HepG2 (cell line): ENCODE results near the gene ANLN. TPM values are rescaled to one million over a fixed set of nuclear protein-coding genes. Genes with fewer than 3 reads are reported as not detected.

Experiments used
- HNRNPH1 ChIP-seq: fragments of 200-400 bp; formaldehyde crosslinking; optimal IDR thresholded peaks from 2 replicates; pipeline ENCODE3; 2017; ENCODE audit warnings: mild to moderate bottlenecking, low read depth, low read length
- HOXA7 ChIP-seq: sonication (generic); formaldehyde crosslinking; IDR thresholded peaks from 2 replicates; pipeline ENCODE4 v1.8.1; 2022; ENCODE audit warnings: mild to moderate bottlenecking, missing genetic modification reagents, moderate library complexity
- JDP2 ChIP-seq: sonication (generic); formaldehyde crosslinking; IDR thresholded peaks from 2 replicates; pipeline ENCODE4 v1.8.1; 2022; ENCODE audit warnings: missing genetic modification reagents, borderline replicate concordance
- MYNN ChIP-seq: sonication (generic); formaldehyde crosslinking; IDR thresholded peaks from 2 replicates; pipeline ENCODE4 v1.4.0; 2020; ENCODE audit warnings: mild to moderate bottlenecking, low read depth, missing genetic modification reagents
- NCOA2 ChIP-seq: sonication (generic); formaldehyde crosslinking; IDR thresholded peaks from 2 replicates; pipeline ENCODE4 v1.8.0; 2022; ENCODE audit warnings: inconsistent platforms
- NPAS2 ChIP-seq: sonication (generic); formaldehyde crosslinking; IDR thresholded peaks from 2 replicates; pipeline ENCODE4 v1.8.0; 2022; ENCODE audit warnings: mild to moderate bottlenecking, missing genetic modification reagents, borderline replicate concordance
- PAX8 ChIP-seq: sonication (generic); formaldehyde crosslinking; IDR thresholded peaks from 2 replicates; pipeline ENCODE4 v1.8.0; 2022; ENCODE audit warnings: mild to moderate bottlenecking, missing genetic modification reagents, borderline replicate concordance
- RFX3 ChIP-seq: IDR thresholded peaks from 2 replicates; pipeline ENCODE4 v1.6.1; 2016; ENCODE audit warnings: missing biosample characterization, missing genetic modification reagents
- SIN3B ChIP-seq: fragments of 150-350 bp; IDR thresholded peaks from 2 replicates; pipeline ENCODE4 v1.6.1; 2014; ENCODE audit warnings: low read length
- SRSF9 ChIP-seq: fragments of 200-400 bp; formaldehyde crosslinking; IDR thresholded peaks from 2 replicates; pipeline ENCODE4 v1.6.1; 2018; ENCODE audit warnings: borderline replicate concordance, mild to moderate bottlenecking, low read depth, low read length; ENCODE audit not compliant: insufficient read depth, poor library complexity, severe bottlenecking
- ZBTB38 ChIP-seq: sonication (generic); formaldehyde crosslinking; IDR thresholded peaks from 2 replicates; pipeline ENCODE4 v1.5.1; 2020; ENCODE audit warnings: mild to moderate bottlenecking, missing genetic modification reagents
- ZKSCAN8 ChIP-seq: IDR thresholded peaks from 2 replicates; pipeline ENCODE4 v1.6.1; 2016; ENCODE audit warnings: borderline replicate concordance, missing genetic modification reagents, missing compliant biosample characterization
- ZNF143 ChIP-seq: sonication (generic); formaldehyde crosslinking; IDR thresholded peaks from 2 replicates; pipeline ENCODE4 v1.4.0; 2020; ENCODE audit warnings: missing genetic modification reagents
- ZNF160 ChIP-seq: sonication (generic); formaldehyde crosslinking; IDR thresholded peaks from 2 replicates; pipeline ENCODE4 v1.8.0; 2022; ENCODE audit warnings: mild to moderate bottlenecking, inconsistent platforms, missing genetic modification reagents
- ZNF879 ChIP-seq: sonication (generic); formaldehyde crosslinking; IDR thresholded peaks from 2 replicates; pipeline ENCODE4 v1.8.1; 2023; ENCODE audit warnings: missing genetic modification reagents
- polyA plus RNA-seq, 8 experiments: library from polyadenylated mRNA; depleted of rRNA in 3 of 8; stranded (reverse) in 7 of 8; unstranded in 1 of 8; fragments of >200 nt; fragmentation: Illumina TruSeq in 4 of 8; extraction: Trizol in 4 of 8; gene quantifications; 2 replicates each; pipeline versions ENCODE4 v1.2.1 to v1.2.3, GENCODE V29; 2011 to 2016; ENCODE audit warnings: low read depth in 4 of 8, missing spikeins in 1 of 8, mixed read lengths in 1 of 8; ENCODE audit not compliant: insufficient read depth in 1 of 8
- total RNA-seq, 5 experiments: library from RNA; depleted of rRNA; stranded (reverse); fragments of >200 nt; fragmentation: Illumina TruSeq; extraction: Trizol; gene quantifications; 2 replicates each; pipeline ENCODE4 v1.2.3, GENCODE V29; 2016; ENCODE audit warnings: low read depth in 1 of 5
- TF ChIP-seq, protein P1 (sequence below): sonication (generic); formaldehyde crosslinking; IDR thresholded peaks from 2 replicates; pipeline ENCODE4 v1.4.0; 2020; ENCODE audit warnings: missing genetic modification reagents, borderline replicate concordance
- TF ChIP-seq, protein P2 (sequence below): sonication (generic); formaldehyde crosslinking; conservative IDR thresholded peaks from 2 replicates; pipeline ENCODE4 v1.4.0; 2020; ENCODE audit warnings: missing genetic modification reagents
- TF ChIP-seq, protein P3 (sequence below): sonication (generic); formaldehyde crosslinking; conservative IDR thresholded peaks from 2 replicates; pipeline ENCODE4 v1.8.0; 2022; ENCODE audit warnings: mild to moderate bottlenecking, moderate library complexity, missing genetic modification reagents

The ANLN gene
- total and polyA plus RNA-seq, 2 of the 13 experiments (the other 11 are each of a cell fraction or from before 2014, with no cell fraction given): 20.0 to 72.0 TPM

DNA sequence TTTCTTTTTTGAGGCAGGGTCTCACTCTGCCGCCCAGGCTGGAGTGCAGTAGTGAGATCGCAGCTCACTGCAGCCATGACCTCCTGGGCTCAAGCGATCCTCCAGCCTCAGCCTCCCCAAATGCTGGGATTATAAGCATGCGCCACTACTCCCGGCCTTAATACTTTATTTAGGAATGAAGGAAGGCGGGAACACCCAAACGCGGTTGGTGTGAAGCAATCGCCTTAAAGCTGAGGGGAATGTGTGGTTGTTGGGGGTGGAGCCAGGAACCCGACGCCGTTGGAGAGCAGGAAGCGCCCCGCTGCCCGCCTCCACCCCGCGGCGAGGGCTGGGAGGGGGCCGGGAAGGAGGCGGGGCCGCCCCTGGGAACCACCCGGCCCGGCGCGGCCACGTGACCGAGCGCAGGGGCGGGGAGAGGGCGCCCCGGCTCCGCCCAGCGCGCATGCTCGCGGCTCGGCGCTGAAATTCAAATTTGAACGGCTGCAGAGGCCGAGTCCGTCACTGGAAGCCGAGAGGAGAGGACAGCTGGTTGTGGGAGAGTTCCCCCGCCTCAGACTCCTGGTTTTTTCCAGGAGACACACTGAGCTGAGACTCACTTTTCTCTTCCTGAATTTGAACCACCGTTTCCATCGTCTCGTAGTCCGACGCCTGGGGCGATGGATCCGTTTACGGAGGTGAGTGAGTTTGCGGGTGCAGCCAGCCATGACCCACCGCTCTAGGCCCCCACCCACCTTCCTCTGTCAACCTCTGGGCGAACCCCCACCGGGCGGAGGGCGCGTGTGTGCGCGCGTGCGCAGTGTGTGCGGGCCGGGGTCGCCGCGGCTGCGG lies at the start of gene ANLN (continued):
- TF ChIP-seq, protein P1, sequence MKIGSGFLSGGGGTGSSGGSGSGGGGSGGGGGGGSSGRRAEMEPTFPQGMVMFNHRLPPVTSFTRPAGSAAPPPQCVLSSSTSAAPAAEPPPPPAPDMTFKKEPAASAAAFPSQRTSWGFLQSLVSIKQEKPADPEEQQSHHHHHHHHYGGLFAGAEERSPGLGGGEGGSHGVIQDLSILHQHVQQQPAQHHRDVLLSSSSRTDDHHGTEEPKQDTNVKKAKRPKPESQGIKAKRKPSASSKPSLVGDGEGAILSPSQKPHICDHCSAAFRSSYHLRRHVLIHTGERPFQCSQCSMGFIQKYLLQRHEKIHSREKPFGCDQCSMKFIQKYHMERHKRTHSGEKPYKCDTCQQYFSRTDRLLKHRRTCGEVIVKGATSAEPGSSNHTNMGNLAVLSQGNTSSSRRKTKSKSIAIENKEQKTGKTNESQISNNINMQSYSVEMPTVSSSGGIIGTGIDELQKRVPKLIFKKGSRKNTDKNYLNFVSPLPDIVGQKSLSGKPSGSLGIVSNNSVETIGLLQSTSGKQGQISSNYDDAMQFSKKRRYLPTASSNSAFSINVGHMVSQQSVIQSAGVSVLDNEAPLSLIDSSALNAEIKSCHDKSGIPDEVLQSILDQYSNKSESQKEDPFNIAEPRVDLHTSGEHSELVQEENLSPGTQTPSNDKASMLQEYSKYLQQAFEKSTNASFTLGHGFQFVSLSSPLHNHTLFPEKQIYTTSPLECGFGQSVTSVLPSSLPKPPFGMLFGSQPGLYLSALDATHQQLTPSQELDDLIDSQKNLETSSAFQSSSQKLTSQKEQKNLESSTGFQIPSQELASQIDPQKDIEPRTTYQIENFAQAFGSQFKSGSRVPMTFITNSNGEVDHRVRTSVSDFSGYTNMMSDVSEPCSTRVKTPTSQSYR (CRISPR knock-in tag): peak; percentile 52; the same call in 1 of the 2 replicates
- TF ChIP-seq PAX8 (CRISPR knock-in tag) (no peak), NCOA2 (no peak), ZNF879 (CRISPR knock-in tag) (no peak), ZBTB38 (no peak; the same call in 1 of the 2 replicates), SRSF9 (no peak), RFX3 (CRISPR knock-in tag) (no peak), HOXA7 (CRISPR knock-in tag) (no peak), SIN3B (peak; percentile 97), ZNF143 (CRISPR knock-in tag) (0 out of 2 replicates have a peak, but pooled peaks have one; percentile 44), JDP2 (CRISPR knock-in tag) (no peak), MYNN (CRISPR knock-in tag) (no peak), ZNF160 (CRISPR knock-in tag) (no peak), ZKSCAN8 (0 out of 2 replicates have a peak, but pooled peaks have one; percentile 5), NPAS2 (CRISPR knock-in tag) (no peak), HNRNPH1 (no peak)
- TF ChIP-seq, protein P2, sequence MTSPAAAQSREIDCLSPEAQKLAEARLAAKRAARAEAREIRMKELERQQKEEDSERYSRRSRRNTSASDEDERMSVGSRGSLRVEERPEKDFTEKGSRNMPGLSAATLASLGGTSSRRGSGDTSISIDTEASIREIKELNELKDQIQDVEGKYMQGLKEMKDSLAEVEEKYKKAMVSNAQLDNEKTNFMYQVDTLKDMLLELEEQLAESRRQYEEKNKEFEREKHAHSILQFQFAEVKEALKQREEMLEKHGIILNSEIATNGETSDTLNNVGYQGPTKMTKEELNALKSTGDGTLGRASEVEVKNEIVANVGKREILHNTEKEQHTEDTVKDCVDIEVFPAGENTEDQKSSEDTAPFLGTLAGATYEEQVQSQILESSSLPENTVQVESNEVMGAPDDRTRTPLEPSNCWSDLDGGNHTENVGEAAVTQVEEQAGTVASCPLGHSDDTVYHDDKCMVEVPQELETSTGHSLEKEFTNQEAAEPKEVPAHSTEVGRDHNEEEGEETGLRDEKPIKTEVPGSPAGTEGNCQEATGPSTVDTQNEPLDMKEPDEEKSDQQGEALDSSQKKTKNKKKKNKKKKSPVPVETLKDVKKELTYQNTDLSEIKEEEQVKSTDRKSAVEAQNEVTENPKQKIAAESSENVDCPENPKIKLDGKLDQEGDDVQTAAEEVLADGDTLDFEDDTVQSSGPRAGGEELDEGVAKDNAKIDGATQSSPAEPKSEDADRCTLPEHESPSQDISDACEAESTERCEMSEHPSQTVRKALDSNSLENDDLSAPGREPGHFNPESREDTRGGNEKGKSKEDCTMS (CRISPR knock-in tag): no peak
- TF ChIP-seq, protein P3, sequence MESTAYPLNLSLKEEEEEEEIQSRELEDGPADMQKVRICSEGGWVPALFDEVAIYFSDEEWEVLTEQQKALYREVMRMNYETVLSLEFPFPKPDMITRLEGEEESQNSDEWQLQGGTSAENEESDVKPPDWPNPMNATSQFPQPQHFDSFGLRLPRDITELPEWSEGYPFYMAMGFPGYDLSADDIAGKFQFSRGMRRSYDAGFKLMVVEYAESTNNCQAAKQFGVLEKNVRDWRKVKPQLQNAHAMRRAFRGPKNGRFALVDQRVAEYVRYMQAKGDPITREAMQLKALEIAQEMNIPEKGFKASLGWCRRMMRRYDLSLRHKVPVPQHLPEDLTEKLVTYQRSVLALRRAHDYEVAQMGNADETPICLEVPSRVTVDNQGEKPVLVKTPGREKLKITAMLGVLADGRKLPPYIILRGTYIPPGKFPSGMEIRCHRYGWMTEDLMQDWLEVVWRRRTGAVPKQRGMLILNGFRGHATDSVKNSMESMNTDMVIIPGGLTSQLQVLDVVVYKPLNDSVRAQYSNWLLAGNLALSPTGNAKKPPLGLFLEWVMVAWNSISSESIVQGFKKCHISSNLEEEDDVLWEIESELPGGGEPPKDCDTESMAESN (CRISPR knock-in tag): peak; percentile 80
